Smooth muscle cell (in vitro differentiated cells): Measurements from ENCODE around the gene CPLX4. TPM values are rescaled to one million over a fixed set of nuclear protein-coding genes. Genes with fewer than 3 reads are reported as not detected.

Experiments
- DNase-seq: peaks from one replicate; lab custom pipeline; 2025; ENCODE audit not compliant: unreplicated experiment; lab: John Stamatoyannopoulos, UW
- H2AFZ ChIP-seq: fragments of 200-600 bp; sonication (generic); 2 replicates; pipeline ENCODE4 v1.6.0; 2016; ENCODE audit warnings: antibody characterized with exemption, low read depth, mild to moderate bottlenecking
- H3F3A ChIP-seq: fragments of 200-600 bp; sonication (generic); 2 replicates; pipeline ENCODE4 v1.6.0; 2017; ENCODE audit warnings: antibody characterized with exemption, low read depth
- H3K27ac ChIP-seq: fragments of 200-600 bp; sonication (generic); 2 replicates; pipeline ENCODE4 v1.5.1; 2016; ENCODE audit warnings: low read depth, mild to moderate bottlenecking
- H3K27me3 ChIP-seq: fragments of 200-600 bp; sonication (generic); 2 replicates; pipeline ENCODE4 v1.6.1; 2016; ENCODE audit warnings: low read depth, mild to moderate bottlenecking
- H3K36me3 ChIP-seq: fragments of 200-600 bp; sonication (generic); 2 replicates; pipeline ENCODE4 v1.5.1; 2016; ENCODE audit warnings: low read depth
- H3K4me1 ChIP-seq: fragments of 200-600 bp; sonication (generic); 2 replicates; pipeline ENCODE4 v1.5.1; 2016; ENCODE audit warnings: low read depth
- H3K4me2 ChIP-seq: fragments of 200-600 bp; sonication (generic); 2 replicates; pipeline ENCODE4 v1.6.0; 2016; ENCODE audit warnings: mild to moderate bottlenecking
- H3K4me3 ChIP-seq: fragments of 200-600 bp; sonication (generic); 2 replicates; pipeline ENCODE4 v1.5.1; 2016; ENCODE audit warnings: mild to moderate bottlenecking
- H3K79me2 ChIP-seq: fragments of 200-600 bp; sonication (generic); 2 replicates; pipeline ENCODE4 v1.6.0; 2016; ENCODE audit warnings: low read depth, mild to moderate bottlenecking
- H3K9ac ChIP-seq: fragments of 200-600 bp; sonication (generic); 2 replicates; pipeline ENCODE4 v1.6.0; 2016; ENCODE audit warnings: low read depth
- H3K9me3 ChIP-seq: fragments of 200-600 bp; sonication (generic); replicated peaks from 2 replicates; pipeline ENCODE4 v1.5.1; 2016; ENCODE audit warnings: low read depth
- H4K20me1 ChIP-seq: fragments of 200-600 bp; sonication (generic); 2 replicates; pipeline ENCODE4 v1.6.0; 2016; ENCODE audit warnings: low read depth
- WGBS: methylation state at CpG from one replicate; pipeline ENCODE4 v1.1.7; 2016; ENCODE audit warnings: low lambda C conversion rate; 5-methylcytosine and 5-hydroxymethylcytosine counted together
- polyA plus RNA-seq: library from polyadenylated mRNA; unstranded; fragments of >200 nt; fragmentation: Nextera tagmentation; extraction: Ambion mirVana; gene quantifications from 2 replicates; pipeline ENCODE4 v1.2.1, GENCODE V29; 2016
- total RNA-seq: library from RNA; depleted of rRNA; stranded (reverse); fragments of >200 nt; gene quantifications from 2 replicates; pipeline ENCODE4 v1.2.3, GENCODE V29; 2014
- TF ChIP-seq, protein P1 (sequence below): fragments of 200-600 bp; sonication (generic); IDR thresholded peaks from 2 replicates; pipeline ENCODE4 v1.5.1; 2017; ENCODE audit warnings: borderline replicate concordance, mild to moderate bottlenecking, antibody characterized with exemption; ENCODE audit not compliant: insufficient read depth, poor library complexity, severe bottlenecking

CPLX4 gene
- total and polyA plus RNA-seq, 2 experiments from 2014 or later, result not detected

DNA sequence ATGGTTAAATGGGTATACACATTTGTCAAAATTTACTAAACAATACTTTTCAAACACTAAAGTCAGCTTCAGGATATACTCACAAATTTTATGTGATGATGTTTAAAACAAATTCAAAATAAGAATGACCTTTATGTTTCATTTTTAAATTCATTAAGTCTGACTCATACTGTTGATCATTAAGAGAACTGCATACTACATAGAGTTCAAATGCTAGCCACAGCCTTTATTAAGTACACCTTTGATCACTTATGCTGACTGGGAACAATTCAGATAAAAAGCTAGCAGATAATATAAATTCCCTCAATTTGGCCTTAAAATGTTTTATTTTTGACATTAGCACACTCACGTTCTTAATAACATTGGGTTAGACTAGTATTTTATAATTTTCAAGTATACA lies 26.5 kb upstream of the CPLX4 start:
- 79% methylated on average over 1 of the region's 1 CpG for WGBS
- TF ChIP-seq, protein P1, sequence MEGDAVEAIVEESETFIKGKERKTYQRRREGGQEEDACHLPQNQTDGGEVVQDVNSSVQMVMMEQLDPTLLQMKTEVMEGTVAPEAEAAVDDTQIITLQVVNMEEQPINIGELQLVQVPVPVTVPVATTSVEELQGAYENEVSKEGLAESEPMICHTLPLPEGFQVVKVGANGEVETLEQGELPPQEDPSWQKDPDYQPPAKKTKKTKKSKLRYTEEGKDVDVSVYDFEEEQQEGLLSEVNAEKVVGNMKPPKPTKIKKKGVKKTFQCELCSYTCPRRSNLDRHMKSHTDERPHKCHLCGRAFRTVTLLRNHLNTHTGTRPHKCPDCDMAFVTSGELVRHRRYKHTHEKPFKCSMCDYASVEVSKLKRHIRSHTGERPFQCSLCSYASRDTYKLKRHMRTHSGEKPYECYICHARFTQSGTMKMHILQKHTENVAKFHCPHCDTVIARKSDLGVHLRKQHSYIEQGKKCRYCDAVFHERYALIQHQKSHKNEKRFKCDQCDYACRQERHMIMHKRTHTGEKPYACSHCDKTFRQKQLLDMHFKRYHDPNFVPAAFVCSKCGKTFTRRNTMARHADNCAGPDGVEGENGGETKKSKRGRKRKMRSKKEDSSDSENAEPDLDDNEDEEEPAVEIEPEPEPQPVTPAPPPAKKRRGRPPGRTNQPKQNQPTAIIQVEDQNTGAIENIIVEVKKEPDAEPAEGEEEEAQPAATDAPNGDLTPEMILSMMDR, result no peak

DNA sequence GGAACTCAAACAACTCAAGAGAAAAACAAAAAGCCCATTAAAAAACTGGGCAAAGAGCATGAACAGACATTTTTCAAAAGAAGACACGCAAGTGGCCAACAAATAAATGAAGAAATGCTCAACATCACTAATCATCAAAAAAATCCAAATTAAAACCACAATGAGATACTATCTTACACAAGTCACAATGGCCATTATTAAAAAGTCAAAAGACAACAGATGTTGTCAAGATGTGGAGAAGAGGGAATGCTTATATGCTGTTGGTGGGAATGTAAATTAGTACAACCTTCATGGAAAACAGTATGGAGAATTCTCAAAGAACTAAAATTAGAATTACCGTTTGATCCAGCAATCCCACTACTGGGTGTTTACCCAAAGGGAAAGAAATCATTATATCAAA lies 25.5 kb upstream of the CPLX4 start:
- H3K36me3 ChIP-seq, result peaks cover 61% of the 10 kb centered on the region
- no peak overlapping the region for H3K4me2 ChIP-seq
- 93% methylated on average over 2 of the region's 2 CpGs for WGBS
- no peaks in the 10 kb centered on the region for H3K27me3 ChIP-seq
- H3K9me3 ChIP-seq, result no peaks in the 10 kb centered on the region
- TF ChIP-seq, protein P1, result no peak
- no peak overlapping the region for H3K9ac ChIP-seq
- H3K4me3 ChIP-seq, result no peak overlapping the region
- peaks cover 4% of the 10 kb centered on the region for H3F3A ChIP-seq
- DNase-seq, result no peak
- no peaks in the 10 kb centered on the region for H3K4me1 ChIP-seq
- no peak overlapping the region for H3K27ac ChIP-seq
- peaks cover 76% of the 10 kb centered on the region for H3K79me2 ChIP-seq
- H2AFZ ChIP-seq, result no peak overlapping the region
- peaks cover 83% of the 10 kb centered on the region for H4K20me1 ChIP-seq

More for the DNA sequence above, 26.5 kb upstream of the CPLX4 start:
- no peak overlapping the region for H2AFZ ChIP-seq
- no peak for DNase-seq
- peaks cover 80% of the 10 kb centered on the region for H3K79me2 ChIP-seq
- no peaks in the 10 kb centered on the region for H3K4me1 ChIP-seq
- peaks cover 4% of the 10 kb centered on the region for H3F3A ChIP-seq
- H3K27ac ChIP-seq, result no peak overlapping the region
- H3K36me3 ChIP-seq, result peaks cover 66% of the 10 kb centered on the region
- H4K20me1 ChIP-seq, result peaks cover 83% of the 10 kb centered on the region
- H3K9ac ChIP-seq, result no peak overlapping the region
- no peak overlapping the region for H3K4me3 ChIP-seq
- no peaks in the 10 kb centered on the region for H3K9me3 ChIP-seq
- H3K4me2 ChIP-seq, result no peak overlapping the region
- H3K27me3 ChIP-seq, result no peaks in the 10 kb centered on the region

DNA sequence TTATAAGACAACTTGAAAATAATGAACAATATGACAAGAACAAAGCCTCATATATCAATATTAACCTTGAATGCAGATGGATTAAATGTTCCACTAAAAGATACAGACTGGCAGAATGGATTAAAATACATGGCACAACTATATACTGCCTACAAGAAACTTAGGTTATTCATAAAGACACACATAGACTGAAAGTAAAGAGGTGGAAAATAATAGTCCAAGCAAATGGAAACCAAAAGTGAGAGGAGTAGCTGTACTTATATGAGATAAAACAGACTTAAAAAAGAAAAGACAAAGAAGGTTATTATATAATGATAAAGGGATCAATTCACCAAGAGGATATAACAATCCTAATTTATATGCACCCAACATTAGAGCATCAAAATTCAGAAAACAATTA lies 22.4 kb upstream of the CPLX4 start:
- Histone ChIP-seq H3K9ac (no peak overlapping the region), H3K27me3 (no peaks in the 10 kb centered on the region), H3K79me2 (peaks cover 64% of the 10 kb centered on the region), H3K4me2 (no peak overlapping the region), H3K4me1 (no peaks in the 10 kb centered on the region), H3K9me3 (no peaks in the 10 kb centered on the region), H2AFZ (no peak overlapping the region), H3K36me3 (peaks cover 67% of the 10 kb centered on the region), H3F3A (peaks cover 3% of the 10 kb centered on the region), H3K4me3 (no peak overlapping the region), H4K20me1 (peaks cover 99% of the 10 kb centered on the region), H3K27ac (no peak overlapping the region)
- no peak for DNase-seq
- TF ChIP-seq, protein P1, result no peak

DNA sequence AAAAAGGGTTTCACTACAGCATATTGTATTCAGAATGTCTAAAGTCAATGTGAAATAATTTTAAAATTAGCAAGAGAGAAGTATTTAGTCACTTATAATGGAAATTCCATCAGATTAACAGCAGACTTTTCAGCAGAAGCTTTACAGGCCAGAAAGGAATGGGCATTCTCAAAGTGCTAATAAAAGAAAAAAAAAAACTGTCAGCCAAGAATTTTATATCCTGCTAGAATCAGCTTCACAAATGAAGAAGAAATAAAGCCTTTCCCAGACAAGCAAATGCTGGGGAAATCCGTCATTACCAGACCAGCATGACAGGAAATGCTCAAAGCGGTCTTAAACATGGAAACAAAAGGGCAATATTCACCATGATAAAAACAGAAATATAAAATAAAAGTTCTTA lies 21.9 kb upstream of the CPLX4 start:
- 92% methylated on average over 2 of the region's 2 CpGs for WGBS
- no peak for DNase-seq
- no peak overlapping the region for H3K4me2 ChIP-seq
- no peak overlapping the region for H3K27ac ChIP-seq
- peaks cover 99% of the 10 kb centered on the region for H4K20me1 ChIP-seq
- H3K79me2 ChIP-seq, result peaks cover 59% of the 10 kb centered on the region
- H3K9me3 ChIP-seq, result no peaks in the 10 kb centered on the region
- H3K4me3 ChIP-seq, result no peak overlapping the region
- no peak overlapping the region for H2AFZ ChIP-seq
- TF ChIP-seq, protein P1, result no peak
- H3K27me3 ChIP-seq, result no peaks in the 10 kb centered on the region
- no peaks in the 10 kb centered on the region for H3F3A ChIP-seq
- H3K9ac ChIP-seq, result no peak overlapping the region
- no peaks in the 10 kb centered on the region for H3K4me1 ChIP-seq
- peaks cover 67% of the 10 kb centered on the region for H3K36me3 ChIP-seq
